NK-92 (cell line): Measurements from ENCODE around the gene AEBP1.

Experiments used
- DNase-seq: peaks from one replicate; lab custom pipeline; 2025; ENCODE audit not compliant: unreplicated experiment; lab: John Stamatoyannopoulos, UW

Gene AEBP1

GRCh38 chr7:44066494-44067063, 37.6 kb upstream of the AEBP1 start:
- no peak for DNase-seq

DNA sequence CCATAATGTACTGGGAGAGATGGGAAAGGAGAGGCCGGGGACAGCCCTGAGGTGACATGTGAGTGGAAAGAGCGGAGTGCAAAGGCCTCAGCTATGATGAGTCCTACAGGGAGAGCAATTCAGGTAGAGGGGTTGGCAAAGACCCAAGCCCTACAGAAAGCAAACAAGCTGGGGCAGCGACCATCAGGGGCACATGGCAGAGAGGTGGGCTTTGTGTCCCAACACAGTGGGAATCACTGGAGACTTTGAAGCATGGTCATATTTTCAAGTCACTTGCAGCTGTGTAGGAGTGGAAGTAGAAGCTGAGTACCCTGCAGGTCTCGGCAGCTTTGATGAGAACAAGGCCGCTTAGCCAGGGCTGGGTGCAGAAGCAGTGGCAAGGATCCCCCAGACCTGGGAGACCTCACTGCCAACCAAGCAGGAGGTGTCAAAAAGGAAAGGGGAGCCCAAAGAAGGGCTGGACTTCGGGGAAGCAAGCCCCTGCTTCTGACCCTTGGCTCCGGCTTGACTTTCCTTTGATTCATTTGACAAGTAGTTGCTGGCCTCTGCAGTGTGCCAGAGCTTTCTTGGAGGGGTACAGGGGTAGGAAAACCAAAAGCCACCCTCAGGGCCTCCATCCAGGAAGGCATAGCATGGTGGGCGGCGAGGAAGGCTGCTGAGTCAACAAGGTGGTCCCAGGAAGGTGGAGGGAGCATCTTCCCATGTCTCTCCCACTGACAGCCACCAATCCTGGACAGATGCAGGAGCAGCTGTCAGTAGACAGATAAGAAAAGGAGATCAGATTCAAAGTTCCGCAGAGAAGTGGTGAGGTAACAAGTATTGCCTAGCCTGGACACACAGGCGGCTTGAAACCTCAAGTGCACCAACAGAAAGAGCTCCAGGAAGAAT, 36.8 kb upstream of the AEBP1 start:
- DNase-seq, result no peak

DNA sequence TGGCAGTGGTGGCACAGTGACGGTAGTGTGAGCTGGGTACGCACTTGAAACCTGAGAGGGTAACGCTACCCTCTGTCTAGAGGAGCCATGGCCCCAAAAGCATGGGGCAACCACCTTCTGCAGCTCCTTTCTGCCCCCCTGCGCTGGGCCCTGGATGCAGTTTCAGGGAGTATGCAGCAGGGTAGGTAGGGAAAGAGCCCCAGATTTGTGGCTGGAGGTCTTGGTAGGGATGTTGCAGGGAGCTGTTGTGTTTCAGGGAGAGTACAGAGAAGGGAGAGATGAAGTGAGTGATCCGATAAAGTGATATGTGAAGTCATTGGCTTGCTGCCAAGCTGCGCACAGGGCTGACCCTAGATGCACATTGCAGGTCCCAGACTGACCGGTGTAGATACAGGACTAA, 36.1 kb upstream of the AEBP1 start:
- DNase-seq, result no peak

DNA sequence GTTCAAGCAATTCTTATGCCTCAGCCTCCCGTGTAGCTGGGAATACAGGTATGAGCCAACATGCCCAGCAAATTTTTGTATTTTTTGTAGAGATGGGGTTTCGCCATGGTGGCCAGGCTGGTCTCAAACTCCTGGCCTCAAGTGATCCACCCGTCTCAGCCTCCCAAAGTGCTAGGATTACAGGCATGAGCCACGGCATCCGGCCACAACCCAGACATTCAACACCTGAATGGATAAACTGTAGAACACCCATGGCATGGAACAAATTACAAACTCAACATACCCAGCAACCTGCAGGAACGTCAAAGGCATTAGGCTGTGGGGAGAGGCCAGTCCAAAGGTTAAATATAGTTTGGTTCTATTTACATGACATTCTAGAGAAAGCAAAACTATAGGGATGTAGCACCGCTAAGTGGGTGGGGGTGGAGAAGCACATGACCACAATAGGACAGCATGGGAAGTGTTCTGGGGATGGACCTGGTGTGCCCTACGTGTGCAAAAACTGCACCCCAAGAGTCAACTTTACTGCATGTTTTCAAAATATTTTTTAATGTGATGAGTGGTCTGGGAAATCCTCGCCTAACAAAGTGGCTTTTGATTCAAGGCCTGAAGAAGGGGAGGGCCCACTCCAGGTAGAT, 32.3 kb upstream of the AEBP1 start:
- no peak for DNase-seq

GRCh38 chr7:44072364-44073231, 31.5 kb upstream of the AEBP1 start:
- DNase-seq, result no peak

DNA sequence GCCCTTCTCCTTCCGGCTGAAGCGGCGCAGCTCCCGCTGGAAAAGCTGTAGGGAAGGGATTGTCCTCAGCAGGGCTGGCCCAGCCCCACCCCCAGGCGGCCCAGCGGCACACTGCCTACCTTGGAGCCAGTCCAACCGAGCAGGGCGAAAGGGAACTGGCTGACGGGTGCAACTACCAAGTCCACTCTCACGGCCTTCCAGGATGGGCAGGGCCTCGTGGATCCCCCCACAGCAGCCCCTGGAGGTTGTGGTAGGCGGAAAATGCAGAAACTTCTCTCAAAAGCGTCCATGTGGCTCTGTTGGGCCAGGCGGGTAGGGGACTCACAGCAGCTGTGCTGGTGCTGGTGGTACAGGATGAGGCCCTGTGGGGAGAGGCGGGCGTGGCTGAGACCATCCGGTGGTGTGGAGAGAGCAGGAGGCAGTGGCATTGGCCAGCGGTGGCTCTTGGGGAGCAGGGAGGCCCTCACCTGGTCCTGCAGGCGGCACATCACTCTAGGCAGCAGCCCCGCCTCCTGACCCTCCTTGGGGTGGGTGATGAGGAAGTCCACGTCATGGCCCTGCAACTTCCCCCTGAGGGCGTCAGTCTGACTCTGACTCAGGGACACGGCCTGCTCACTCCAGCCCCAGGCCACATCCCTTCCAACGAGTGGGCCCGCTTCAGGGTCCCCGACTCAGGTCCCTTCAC, 30.3 kb upstream of the AEBP1 start:
- DNase-seq, result no peak

DNA sequence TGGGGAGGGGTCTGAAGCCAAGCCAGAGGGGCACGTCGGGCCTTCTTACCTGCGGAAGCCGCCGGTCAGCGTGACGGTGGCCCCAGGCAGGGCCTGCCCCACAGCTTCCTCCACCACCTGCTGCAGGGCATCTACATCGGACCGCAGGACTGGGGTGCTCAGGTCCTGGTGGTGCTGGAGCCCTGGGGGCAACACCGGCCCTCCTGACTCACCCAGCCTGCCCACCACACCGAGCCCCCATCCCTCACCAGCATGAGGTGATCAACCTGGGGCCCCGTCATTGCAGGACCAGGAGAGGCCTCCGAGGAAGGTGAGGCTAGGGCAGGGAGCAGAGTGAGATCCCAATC, 29.8 kb upstream of the AEBP1 start:
- no peak for DNase-seq

GRCh38 chr7:44075296-44076075, 28.7 kb upstream of the AEBP1 start:
- DNase-seq, result no peak

- DNase-seq, result no peak
These were observed 27.8 kb upstream of the AEBP1 start for GRCh38 chr7:44076101-44076895.

DNA sequence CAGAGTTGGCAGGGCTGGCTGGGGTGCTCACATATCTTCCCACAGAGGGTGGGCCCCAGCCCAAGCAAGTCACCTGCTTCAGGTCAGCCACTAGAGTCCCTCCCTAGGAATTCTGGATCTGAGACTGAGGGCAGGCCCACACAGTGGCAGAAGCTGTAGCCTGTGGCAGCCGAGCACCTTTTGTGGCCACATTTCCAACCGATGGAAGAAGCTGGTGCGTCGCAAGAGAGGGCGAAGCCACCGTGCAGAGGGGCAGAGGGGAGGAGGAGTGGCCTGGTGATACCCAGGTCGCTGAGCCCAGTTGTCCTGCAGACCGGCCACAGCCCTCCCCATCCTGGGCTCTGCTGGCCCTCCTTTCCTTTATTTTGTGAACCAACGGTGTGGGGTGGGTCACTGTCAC, 27.1 kb upstream of the AEBP1 start:
- DNase-seq, result no peak

GRCh38 chr7:44077681-44078091, 26.5 kb upstream of the AEBP1 start:
- no peak for DNase-seq

- no peak for DNase-seq
These were observed 25.6 kb upstream of the AEBP1 start for GRCh38 chr7:44078521-44078920.

- no peak for DNase-seq
These were observed 24.7 kb upstream of the AEBP1 start for GRCh38 chr7:44079331-44080021.

DNA sequence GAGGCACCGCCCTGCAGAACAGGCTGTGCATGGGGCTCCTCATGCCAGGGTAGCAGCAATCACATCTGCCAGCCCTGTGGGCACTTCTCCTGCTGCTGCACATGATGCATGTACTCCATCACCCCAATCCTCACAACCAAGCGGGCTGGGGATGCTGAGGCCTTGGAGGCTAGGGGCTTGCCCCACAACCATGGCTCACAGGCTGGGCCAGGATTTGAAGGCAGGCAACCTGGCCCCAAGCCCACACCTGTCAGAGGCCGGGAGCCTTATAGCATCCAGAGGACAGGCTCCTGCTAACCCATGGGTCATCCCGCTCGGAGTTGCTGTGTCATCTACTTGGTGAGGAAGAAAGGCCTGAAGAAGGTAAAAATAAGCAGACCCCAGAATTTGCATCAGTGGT, 24.0 kb upstream of the AEBP1 start:
- DNase-seq, result no peak

DNA sequence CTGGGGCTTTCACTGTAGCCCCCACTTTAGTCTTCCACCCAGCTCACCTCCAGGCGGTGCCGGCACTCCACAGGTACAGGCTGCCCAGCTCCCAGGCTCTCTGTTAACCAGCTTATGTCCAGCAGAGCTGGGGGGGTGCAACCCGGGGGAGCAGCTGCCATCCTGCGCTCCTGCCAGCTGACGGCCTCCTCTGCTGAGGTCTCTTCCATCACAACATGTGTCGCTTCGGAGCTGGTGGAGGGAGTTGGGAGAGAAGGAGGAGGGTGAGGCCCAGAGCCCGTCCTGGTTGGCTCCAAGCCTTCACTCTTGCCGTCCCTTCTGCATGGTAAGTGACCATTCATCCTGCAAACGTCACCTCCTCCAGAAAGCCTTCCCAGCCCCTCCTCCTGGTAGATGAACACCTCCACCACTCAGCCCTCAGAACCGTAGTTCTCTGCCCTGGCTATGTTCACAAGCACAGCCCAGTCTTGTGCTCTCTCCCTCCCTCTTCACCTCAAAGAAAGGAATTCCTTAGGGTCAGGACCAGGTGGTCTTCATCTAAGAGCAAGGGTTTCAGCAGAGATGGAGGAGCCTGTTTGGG, 23.4 kb upstream of the AEBP1 start:
- DNase-seq, result no peak

- DNase-seq, result no peak
These were observed 22.8 kb upstream of the AEBP1 start for GRCh38 chr7:44081266-44081748.

GRCh38 chr7:44082541-44083207, 21.5 kb upstream of the AEBP1 start:
- DNase-seq, result peak; percentile 88

DNA sequence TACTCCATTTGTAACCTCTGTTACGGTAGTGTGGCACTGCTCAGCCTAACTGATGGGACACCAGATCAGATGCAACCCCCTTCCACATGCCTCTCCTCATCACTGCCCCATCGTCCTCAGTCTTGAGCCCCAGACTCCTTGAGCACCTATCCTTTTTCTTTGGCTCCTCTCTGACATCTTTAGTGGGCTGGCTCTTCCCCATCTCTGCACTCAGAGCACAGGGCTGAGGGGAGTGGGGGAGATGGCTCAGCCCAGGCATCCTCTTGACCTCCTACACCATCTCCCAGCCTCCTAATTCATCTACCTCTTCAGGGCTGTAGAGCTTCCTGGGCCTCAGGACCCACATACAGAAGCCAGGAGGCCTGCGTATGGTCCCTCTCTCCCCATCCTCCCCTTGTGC, 20.3 kb upstream of the AEBP1 start:
- no peak for DNase-seq
